WI38 (cell line): ENCODE measurements around the gene ZC3H12C.

Experiments
- H3K4me3 ChIP-seq: 2 replicates; pipeline ENCODE4 v1.5.1; 2011; ENCODE audit warnings: low read depth, mild to moderate bottlenecking, control low read depth, low read length
- TF ChIP-seq, protein P1 (sequence below): IDR thresholded peaks from 2 replicates; pipeline ENCODE4 v1.5.1; 2012; ENCODE audit warnings: low read depth, mild to moderate bottlenecking, control low read depth, low read length

ZC3H12C gene

DNA sequence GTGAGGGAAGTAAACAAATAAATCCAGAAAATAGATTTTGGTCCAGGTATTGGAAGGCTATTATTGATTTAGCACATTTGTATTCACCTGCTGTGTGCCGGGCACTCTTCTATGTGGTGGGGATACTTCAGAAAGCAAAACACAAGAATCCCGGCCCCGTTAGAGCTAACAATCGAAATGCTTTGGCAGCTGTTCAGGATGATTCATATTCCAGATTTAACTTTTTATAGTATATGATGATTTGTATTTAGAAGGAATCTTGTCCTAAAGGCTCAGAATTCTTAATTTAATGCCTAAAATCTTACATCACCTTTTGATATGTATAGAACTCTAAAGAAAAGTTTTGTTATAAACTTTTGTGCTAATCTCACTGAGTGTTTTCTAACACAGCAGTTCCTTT lies 28.0 kb downstream of the ZC3H12C start:
- TF ChIP-seq, protein P1, sequence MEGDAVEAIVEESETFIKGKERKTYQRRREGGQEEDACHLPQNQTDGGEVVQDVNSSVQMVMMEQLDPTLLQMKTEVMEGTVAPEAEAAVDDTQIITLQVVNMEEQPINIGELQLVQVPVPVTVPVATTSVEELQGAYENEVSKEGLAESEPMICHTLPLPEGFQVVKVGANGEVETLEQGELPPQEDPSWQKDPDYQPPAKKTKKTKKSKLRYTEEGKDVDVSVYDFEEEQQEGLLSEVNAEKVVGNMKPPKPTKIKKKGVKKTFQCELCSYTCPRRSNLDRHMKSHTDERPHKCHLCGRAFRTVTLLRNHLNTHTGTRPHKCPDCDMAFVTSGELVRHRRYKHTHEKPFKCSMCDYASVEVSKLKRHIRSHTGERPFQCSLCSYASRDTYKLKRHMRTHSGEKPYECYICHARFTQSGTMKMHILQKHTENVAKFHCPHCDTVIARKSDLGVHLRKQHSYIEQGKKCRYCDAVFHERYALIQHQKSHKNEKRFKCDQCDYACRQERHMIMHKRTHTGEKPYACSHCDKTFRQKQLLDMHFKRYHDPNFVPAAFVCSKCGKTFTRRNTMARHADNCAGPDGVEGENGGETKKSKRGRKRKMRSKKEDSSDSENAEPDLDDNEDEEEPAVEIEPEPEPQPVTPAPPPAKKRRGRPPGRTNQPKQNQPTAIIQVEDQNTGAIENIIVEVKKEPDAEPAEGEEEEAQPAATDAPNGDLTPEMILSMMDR, result no peak
- H3K4me3 ChIP-seq, result no peak overlapping the region

DNA sequence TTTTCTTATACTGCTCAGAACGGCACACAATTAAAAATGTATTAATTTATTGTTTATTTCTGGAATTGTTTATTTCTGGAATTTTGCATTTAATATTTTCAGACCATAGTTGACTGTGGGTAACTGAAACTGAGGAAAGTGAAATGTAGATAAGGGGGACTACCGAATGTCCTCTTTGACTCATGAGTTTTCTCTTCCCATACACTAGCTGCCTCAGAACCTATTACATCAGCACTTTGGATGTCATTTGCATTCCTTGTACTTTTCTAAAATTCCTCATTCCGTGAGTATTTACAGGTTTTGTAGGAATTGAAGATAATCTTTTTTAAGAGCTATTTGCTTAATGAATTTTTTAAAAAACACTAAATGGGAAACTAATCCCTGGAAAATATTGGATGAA lies 29.8 kb downstream of the ZC3H12C start:
- no peak overlapping the region for H3K4me3 ChIP-seq
- TF ChIP-seq, protein P1, result no peak

DNA sequence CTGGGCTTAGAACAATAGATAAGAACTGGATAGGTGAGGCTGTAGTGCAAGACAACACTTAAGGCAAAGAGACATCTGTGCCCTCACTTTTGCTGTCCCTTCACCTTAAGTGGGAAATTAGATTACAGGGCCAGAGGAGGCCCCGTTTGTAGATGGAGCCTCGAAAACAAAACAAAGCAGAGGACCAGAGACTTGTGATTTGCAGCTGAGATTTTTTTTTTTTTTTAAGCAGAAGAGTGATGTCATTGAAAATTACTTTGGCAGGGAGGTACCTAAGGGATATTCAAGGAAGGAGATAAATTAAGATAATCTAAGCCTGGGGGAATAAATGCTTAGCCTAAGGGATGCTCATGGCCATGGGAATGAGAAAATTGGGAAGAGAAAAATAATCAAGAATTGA lies 31.4 kb downstream of the ZC3H12C start:
- H3K4me3 ChIP-seq, result no peak overlapping the region
- TF ChIP-seq, protein P1, result no peak

DNA sequence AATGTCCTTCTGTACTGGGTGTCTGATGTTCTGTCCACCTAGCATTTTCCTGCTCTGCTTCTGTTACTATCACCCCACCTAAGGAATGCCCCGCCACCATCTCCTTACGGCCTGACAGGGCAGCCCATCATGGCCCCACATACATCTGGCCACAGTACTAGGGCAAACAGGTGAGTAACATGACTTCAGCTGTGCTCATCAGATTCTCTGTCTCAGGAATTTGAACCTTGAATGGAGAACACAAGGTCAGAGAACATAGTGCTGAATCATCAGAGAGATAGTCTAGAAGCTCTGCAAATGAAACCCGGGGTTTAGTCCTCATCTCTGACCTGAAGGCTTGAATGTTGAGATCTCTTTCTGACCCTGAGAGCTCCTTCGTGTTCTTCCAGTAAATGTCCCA lies 32.4 kb downstream of the ZC3H12C start:
- H3K4me3 ChIP-seq, result no peak overlapping the region
- TF ChIP-seq, protein P1, result no peak

DNA sequence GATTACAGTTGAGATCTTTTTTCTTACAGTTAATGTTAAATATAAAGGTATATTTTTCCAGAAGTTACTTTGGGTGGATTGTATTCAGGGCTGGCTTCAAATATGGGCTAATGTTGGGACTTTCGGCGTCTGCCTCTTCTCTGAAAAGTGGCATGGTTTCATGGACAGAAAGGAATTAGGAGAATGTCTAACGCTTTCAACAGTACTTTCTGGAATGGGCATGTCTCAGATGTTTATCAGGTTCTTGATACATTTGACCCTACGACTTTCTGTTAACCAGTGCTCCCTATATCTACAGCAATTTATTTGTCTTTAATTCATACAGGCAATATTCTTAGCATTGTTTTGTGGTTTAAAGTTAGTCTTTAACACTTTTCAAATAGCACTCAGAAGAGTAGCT lies 33.7 kb downstream of the ZC3H12C start:
- H3K4me3 ChIP-seq, result no peak overlapping the region
- TF ChIP-seq, protein P1, result no peak

DNA sequence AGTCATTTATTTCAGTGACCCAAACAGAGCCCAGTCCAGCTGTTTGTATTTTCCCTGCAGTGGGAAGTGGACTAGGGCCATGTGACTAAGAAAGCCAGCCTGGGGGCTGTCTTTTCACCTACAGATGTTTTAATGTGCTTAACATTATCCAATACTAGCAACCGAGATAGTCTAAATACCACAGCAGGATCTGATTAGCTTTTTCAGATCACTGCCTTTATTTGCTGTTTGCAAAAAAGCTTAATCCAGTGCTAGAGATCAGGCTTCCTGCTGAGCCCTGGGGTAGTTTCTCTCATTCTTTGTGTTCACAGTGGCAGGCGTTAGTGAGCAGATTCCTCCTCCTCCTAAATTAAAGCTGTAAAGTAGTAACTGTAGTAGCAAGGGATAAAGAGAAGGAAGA lies 35.0 kb downstream of the ZC3H12C start:
- H3K4me3 ChIP-seq, result no peak overlapping the region
- TF ChIP-seq, protein P1, result no peak

DNA sequence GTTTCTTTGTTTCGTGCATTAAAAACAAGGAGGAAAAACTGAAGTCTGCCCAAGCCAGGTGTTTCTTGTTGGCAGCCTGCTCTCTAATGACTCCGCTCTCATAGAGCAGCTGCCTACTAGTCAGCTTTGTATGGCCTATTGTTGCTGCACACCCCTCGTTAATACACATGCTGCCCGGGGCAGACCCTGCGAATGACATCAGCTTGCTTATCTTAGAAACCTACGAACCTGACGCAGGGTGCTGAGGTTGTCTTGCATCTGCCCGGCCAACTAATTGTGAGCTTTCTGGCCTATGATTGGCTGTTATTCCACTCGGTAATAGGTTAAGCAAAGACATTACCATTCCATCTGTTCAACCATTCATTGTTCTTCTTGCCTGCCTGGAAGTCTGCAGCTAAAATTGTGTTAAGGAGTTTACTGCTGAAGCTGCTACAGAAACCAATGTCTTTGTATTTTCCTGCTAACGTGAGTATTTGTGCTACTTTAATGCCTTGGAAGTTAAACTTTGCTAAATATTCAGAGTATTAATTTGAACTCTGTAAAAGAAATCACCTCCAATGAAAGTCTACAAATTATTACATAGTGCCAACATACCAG lies 37.5 kb downstream of the ZC3H12C start:
- TF ChIP-seq, protein P1, result no peak
- no peak overlapping the region for H3K4me3 ChIP-seq
